ENCODE data around the gene CRCP.
"Not testable (repeated sequence)": the region's sequence is repeated elsewhere in the genome, so short reads cannot be mapped to it uniquely, and the experiment has no call there.

CRCP gene

GRCh38 chr7:66157060-66157459 lies 42.4 kb downstream of the CRCP start:
- no peak for DNase-seq

- no peak for DNase-seq
These were observed 48.0 kb downstream of the CRCP start for GRCh38 chr7:66162622-66163021.

DNA sequence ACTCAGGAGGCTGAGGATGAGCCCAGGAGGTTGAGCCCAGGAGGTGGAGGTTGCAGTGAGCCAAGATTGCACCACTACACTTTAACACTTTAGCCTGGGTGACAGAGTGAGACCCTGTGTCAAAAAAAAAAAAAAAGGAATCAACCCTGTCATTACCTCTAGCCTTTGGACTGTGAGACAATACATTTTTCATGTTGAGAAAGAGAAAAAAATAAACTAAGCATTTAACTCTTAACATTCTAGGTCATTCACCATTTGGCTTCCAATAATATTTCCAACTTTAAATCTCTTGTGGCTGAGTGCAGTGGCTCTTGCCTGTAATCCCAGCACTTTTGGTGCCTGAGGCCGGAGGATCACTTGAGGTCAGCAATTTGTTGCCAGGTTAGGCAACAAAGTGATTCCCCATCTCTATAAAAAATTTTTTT lies 48.6 kb downstream of the CRCP start:
- DNase-seq: no peak

DNA sequence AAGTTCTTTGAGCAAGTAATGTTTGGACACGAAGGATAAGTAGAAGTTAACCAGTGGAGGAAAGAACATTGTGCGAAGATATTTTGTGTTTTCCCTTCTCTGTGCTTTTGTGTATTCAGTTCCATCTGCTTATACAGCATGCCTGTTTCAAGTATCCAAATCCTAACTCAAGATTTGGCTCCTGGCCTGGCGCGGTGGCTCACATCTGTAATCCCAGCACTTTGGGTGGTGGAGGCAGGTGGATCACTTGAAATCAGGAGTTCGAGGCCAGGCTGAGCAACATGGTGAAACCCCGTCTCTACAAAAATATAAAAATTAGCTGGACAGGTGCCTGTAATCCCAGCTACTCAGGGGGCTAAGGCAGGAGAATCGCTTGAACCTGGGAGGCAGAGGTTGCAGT lies 49.7 kb downstream of the CRCP start:
- no peak for DNase-seq

DNA sequence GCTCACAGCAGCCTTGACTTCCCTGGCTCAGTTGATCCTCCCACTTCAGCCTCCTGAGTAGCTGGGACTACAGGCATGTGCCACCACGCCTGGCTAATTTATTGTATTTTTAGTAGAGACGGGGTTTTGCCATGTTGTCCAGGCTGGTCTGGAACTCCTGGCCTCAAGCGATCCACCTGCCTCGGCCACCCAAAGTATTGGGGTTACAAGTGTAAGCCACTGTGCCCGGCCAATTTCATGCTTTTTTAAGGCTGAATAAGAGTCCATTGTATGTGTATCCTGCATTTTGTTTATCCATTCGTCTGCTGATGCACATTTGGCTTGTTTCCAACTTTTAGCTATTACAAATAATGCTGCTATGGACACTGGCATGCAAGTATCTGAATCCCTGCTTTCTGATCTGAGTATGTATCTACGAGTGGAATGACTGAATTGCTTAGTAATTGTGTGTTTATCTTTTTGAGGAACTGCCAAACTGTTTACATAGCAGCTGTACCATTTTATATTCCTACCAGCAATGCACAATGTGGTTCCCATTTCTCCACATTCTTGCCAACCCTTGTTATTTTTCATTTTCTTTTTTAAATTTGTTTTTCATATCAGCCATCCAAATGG lies 53.2 kb downstream of the CRCP start:
- DNase-seq: no peak

- no peak for DNase-seq
These were observed 55.0 kb downstream of the CRCP start for GRCh38 chr7:66169616-66170015.

- DNase-seq: no peak
These were observed 55.9 kb downstream of the CRCP start for GRCh38 chr7:66170309-66171231.

DNA sequence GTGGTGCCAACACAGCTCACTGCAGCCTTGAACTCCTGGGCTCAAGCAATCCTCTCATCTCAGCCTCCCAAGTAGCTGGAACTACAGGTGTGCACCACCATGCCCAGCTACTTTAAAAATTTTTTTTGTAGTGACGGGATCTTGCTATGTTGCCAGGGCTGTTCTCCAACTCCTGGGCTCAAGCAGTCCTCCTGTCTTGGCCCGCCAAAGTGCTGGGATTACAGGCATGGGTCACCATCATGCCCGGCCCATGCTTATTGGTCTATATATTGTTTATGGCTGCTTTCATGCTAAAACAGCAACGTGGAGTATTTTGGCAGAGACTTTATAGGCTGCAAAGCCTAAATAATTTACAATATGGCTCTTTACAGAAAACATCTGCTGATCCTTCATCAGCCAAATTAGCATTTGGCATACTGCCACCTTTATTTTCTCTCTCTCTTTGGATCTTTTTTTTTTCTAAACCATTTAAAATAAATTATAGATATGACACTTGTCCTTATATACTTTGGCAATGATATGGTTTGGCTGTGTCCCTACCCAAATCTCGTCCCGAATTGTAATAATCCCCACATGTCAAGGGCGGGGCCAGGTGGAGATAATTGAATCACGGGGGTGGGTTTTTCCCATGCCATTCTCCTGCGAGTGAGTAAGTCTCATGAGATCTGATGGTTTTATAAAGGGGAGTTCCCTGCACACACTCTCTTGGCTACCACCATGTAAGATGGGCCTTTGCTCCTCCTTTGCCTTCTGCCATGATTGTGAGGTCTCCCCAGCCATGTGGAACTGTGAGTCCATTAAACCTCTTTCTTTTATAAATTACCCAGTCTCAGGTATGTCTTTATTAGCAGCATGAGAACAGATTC lies 58.1 kb downstream of the CRCP start:
- not testable (repeated sequence) for DNase-seq

DNA sequence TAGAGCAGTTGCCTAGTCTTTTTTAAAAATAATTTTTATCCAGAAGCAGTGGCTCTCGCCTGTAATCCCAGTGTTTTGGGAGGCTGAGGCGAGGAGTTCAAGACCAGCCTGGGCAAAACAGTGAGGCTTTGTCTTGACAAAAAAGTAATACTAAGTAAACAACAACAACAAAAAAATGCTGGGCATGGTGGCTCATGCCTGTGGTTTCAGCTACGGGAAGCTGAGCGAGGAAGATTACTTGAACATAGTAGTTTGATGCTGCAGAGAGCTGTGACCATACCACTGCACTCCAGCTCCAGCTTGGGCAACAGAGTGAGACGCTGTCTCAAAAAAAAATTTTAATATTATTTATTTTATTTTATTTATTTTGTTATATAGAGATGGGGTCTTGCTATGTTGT lies 59.2 kb downstream of the CRCP start:
- no peak for DNase-seq

GRCh38 chr7:66175006-66175405 lies 60.4 kb downstream of the CRCP start:
- DNase-seq: not testable (repeated sequence)

DNA sequence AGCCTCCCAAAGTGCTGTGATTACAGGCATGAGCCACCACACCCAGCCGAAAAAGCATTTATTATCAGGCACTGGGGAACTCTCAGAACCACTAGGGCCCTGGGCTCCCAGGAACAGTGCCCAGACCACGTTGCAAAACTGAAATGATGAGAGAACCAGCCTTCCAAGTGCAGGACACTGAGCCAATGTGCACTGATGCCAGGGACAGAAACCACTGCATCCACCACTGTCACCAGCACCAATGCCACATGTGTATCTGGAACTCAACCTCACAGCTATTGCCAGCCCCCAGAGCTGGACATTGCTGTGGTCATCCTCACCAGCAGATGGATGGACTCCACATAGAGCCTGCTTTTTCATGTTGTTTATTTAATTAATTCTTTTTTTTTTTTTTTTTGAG lies 62.3 kb downstream of the CRCP start:
- no peak for DNase-seq

GRCh38 chr7:66178258-66178657 lies 63.6 kb downstream of the CRCP start:
- no peak for DNase-seq

DNA sequence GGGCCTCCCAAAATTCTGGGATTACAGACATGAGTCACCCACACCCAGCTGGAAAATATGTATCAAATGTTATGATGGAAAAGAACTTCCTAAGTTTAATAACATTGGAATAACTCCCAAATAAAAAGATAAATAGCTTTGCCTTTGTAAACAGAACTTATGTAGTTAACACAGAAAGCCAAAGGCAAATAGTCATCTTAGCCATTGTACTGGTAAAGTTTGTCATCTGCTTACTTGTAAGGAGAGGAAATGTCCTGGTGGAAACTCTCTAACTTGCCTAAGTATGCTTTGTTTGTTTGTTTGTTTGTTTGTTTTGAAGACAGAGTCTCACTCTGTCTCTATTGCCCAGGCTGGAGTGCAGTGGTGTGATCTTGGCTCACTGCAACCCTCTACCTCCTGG lies 66.7 kb downstream of the CRCP start:
- no peak for DNase-seq

GRCh38 chr7:66181845-66182244 lies 67.2 kb downstream of the CRCP start:
- DNase-seq: no peak

DNA sequence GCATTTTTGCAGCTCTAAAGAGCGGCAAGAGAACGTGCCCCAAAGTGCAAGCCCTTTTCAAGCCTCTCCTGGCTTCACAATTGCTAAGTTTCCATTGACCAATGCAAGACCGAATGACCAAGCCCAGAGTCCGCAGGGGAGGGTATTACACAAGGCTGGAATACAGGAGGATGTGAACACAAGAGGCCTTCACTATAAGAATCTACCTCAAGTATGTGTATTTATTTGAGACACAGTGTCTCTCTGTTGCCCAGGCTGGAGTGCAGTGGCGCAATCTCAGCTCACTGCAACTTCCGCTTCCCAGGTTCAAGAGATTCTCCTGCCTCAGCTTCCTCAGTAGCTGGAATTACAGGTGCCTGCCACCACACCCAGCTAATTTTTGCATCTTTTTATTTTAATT lies 68.3 kb downstream of the CRCP start:
- DNase-seq: no peak

DNA sequence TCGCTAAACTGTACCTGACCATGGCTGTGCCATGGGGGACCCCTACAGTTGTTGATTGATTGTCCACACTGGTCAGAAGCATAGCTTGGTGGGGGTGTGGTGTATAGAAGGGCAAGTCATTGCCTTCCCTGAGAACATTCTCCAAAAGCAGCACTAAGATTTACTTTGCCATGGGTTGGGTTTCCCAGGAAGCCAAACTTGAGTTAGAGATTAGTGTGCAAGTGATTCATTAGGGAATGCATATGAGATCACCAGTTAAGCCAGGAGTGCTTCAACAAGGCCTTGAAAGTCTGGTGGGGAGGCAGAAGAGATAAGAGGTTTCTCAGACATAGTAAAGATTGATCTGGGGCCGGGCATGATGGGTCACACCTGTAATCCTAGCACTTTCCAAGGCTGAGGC lies 69.1 kb downstream of the CRCP start:
- no peak for DNase-seq

GRCh38 chr7:66185680-66186187 lies 71.1 kb downstream of the CRCP start:
- no peak for DNase-seq

GRCh38 chr7:66186991-66187390 lies 72.3 kb downstream of the CRCP start:
- no peak for DNase-seq

- DNase-seq: no peak
These were observed 73.3 kb downstream of the CRCP start for GRCh38 chr7:66187905-66188304.

DNA sequence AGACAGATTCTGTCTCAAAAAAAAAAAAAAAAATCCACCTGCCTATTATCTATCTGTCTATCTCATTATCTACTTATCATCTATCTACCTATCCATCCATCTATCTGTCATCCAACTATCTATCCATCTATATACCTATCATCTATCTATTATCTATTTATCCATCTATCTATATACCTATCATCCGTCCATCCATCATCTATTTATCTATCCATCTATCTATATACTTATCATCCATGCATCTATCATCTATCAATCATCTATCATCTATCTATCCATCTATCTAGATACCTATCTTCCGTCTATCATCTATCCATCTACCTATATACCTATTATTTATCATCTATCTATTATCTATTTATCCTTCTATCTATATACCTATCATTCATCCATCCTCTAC lies 74.0 kb downstream of the CRCP start:
- no peak for DNase-seq

GRCh38 chr7:66189695-66190503 lies 75.3 kb downstream of the CRCP start:
- DNase-seq: no peak

GRCh38 chr7:66190504-66190857 lies 75.8 kb downstream of the CRCP start:
- DNase-seq: no peak
